ENCODE results near the gene HVCN1. TPM values are rescaled to one million over a fixed set of nuclear protein-coding genes. Genes with fewer than 3 reads are reported as not detected.

The HVCN1 gene
- total RNA-seq, 2 experiments from 2014 or later: 20.3 to 21.0 TPM

DNA sequence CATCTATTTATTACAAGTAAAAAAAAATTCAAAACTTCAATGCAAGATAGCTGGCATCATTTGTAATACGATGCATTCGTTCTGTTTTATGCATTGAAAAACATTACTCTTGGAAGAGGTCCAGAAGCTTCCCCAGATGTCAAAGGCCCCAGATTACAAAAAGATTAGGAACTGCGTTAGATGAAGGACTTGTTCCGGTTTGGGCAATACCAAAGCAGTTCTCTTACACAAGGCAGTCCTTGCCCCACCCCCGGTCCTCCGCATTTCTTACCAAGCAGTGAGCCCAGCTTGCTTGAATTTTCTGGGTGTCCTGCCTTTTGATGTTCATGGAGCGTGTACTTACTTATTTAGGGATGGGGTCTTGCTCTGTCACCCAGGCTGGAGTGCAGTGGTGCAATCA, 4.8 kb upstream of the HVCN1 start:
- DNase-seq (no peak), ATAC-seq (ENCODE audit: low read depth) (no peak)
- POLR2A ChIA-PET: interaction anchor here (1.2 kb wide), 1 partner anchor 88 kb away, joined by 4 read pairs; no protein-coding TSS in a partner anchor
- Mint-ChIP-seq H3K27ac (no peak overlapping the region), H3K36me3 (no peaks in the 10 kb centered on the region), H3K27me3 (no peaks in the 10 kb centered on the region), H3K4me1 (peaks cover 35% of the 10 kb centered on the region), H3K9me3 (no peaks in the 10 kb centered on the region), H3K4me3 (no peak overlapping the region)

GRCh38 chr12:110690127-110690430, 1.2 kb upstream of the HVCN1 start:
- POLR2A ChIA-PET: interaction anchor here (0.9 to 2.4 kb wide), 14 partner anchors 8 to 222 kb away, joined by 3 to 23 read pairs (median 6); partner anchors contain the start of genes FAM216A, GPN3, RAD9B and TCTN1
- Mint-ChIP-seq H3K36me3 (peaks cover 22% of the 10 kb centered on the region), H3K27me3 (no peaks in the 10 kb centered on the region), H3K4me1 (peaks cover 51% of the 10 kb centered on the region), H3K27ac (peak overlapping the region; percentile 100), H3K9me3 (no peaks in the 10 kb centered on the region), H3K4me3 (peak overlapping the region; percentile 95)
- DNase-seq (no peak), ATAC-seq (ENCODE audit: low read depth) (no peak)

DNA sequence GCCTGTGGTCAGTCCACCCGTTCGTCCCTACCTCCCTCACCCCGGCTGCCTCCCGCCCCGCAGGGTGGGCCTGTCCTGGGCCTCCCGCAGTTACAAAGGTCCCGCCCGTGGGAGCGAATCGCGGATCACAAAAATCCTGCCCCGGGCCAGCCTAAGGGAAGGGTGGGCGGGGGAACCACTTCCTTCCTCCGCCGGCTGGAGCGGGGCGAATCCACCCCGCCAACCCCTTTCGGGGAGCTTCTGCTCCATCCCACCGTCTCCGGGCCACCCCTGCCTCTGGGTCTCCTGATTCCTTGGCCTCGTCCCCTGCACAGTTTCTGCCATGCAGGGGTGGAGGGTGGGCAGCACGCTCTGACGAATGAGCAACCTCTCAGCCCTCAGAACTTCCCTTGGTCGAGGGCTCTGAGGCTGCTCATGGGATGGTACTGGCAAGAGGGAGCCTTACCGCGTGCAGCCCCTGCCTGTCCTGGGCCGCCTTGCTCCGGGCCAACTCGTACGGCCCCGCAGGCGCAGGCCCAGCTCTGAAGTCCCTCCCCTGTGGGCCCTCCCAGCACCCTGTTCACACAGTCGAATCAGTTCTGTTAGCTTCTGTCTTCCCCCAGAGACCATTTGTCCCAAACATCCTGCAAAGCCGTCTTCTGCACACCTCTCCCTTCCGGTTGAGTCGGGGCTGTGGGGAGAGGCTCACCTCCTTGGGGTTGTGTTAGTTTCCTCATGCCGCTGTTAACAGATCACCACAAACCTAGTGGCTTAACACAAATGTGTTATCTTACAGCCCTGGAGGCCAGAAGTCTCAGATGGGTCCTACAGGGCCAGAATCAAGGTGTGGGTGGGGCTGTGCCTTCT, 589 bp upstream of the HVCN1 start:
- DNase-seq (peak; percentile 81), ATAC-seq (ENCODE audit: low read depth) (peak; percentile 80)
- H3K9me3 Mint-ChIP-seq: peaks cover 2% of the 10 kb centered on the region
- H3K27me3 Mint-ChIP-seq: no peaks in the 10 kb centered on the region
- H3K36me3 Mint-ChIP-seq: peaks cover 28% of the 10 kb centered on the region
- H3K27ac Mint-ChIP-seq: peak overlapping the region; percentile 100
- POLR2A ChIA-PET: interaction anchor here (0.5 to 2.4 kb wide), 15 partner anchors 8 to 221 kb away, joined by 3 to 23 read pairs (median 5); partner anchors contain the start of genes FAM216A, GPN3, RAD9B and TCTN1
- peak overlapping the region; percentile 95 for H3K4me3 Mint-ChIP-seq
- peaks cover 54% of the 10 kb centered on the region for H3K4me1 Mint-ChIP-seq

DNA sequence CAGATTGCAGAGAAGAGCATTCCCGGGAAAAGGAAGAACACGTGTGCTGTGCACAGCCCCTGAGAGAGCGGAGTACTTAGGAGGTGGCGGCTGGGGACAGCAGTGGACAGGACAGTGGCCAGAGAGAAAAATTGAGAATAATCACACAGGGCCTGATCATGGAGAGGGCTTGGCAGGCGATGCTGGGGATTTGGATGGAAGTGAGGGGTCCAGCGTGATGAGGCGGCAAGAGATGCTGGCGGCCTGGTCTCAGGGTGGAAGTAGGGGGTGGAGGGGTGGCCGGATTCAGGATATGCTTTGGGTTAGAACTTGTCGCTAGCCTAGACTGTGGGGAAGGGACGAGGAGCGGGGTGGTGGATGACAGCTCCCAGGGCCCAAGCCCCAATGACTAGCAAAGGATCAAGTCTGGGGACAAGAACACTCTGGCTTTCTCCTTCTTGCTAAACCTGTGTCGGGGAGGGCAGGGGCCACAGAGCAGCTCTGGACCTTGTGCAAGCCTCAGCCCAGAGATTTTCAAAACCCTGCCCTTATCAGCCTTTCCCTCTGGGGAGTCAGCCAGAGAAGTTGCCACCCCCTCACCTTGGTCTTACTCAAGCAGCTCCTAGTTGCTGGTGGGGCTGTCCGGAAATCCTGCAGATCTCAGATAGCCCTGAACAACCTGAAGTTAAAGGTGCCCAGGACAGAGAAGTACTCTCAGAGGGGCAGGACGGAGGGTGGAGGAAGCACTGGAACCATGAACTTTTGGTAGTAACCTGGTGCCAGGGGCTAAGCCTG, 1.3 kb downstream of the HVCN1 start:
- peaks cover 2% of the 10 kb centered on the region for H3K9me3 Mint-ChIP-seq
- POLR2A ChIA-PET: interaction anchor here (0.6 to 2.2 kb wide), 3 partner anchors 8 to 388 kb away, joined by 3 to 8 read pairs (median 4); no protein-coding TSS in a partner anchor
- no peak for DNase-seq

DNA sequence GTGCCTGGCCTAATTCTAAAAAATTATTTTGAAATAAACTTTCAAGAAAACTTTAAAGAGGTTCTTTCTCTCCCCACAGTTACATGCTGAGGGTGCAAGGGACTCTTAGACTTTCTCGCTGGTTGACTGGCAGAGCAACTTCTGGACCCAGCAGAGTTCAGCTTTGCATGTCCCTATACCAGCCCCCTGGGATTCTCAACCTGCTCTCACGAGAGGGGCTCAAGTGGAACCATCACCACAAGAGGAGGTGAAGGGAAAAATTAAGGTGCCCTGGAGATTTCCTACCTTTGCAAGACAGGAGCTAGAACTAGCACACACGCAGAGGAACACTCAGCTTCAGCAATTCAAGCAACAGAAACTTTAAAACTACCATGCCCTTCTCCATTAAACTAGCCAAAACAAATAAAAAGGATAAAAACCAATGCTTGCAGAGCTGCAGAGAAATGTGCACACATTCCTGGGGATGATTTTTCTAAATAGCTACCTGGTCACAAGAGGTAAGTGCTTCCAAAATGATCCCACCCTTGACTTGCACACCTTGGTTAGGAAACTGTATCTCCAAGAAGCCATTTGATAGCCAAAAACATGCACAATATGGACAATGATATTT, 2.5 kb downstream of the HVCN1 start:
- DNase-seq (no peak), ATAC-seq (ENCODE audit: low read depth) (no peak)
- Mint-ChIP-seq H3K4me3 (peak overlapping the region; percentile 88), H3K9me3 (peaks cover 2% of the 10 kb centered on the region), H3K27ac (peak overlapping the region; percentile 68), H3K4me1 (peaks cover 45% of the 10 kb centered on the region), H3K27me3 (no peaks in the 10 kb centered on the region), H3K36me3 (peaks cover 38% of the 10 kb centered on the region)
- POLR2A ChIA-PET: interaction anchor here (0.5 to 2.2 kb wide), 3 partner anchors 9 to 81 kb away, joined by 3 to 8 read pairs (median 6); partner anchors contain the start of gene TCTN1

More for the DNA sequence above, 1.3 kb downstream of the HVCN1 start:
- ATAC-seq (ENCODE audit: low read depth): no peak
- no peaks in the 10 kb centered on the region for H3K27me3 Mint-ChIP-seq
- peak overlapping the region; percentile 77 for H3K27ac Mint-ChIP-seq
- peak overlapping the region; percentile 88 for H3K4me3 Mint-ChIP-seq
- H3K36me3 Mint-ChIP-seq: peaks cover 34% of the 10 kb centered on the region
- peaks cover 50% of the 10 kb centered on the region for H3K4me1 Mint-ChIP-seq

GRCh38 chr12:110684312-110684836, 4.5 kb downstream of the HVCN1 start:
- peaks cover 39% of the 10 kb centered on the region for H3K36me3 Mint-ChIP-seq
- peaks cover 36% of the 10 kb centered on the region for H3K4me1 Mint-ChIP-seq
- peaks cover 2% of the 10 kb centered on the region for H3K9me3 Mint-ChIP-seq
- no peaks in the 10 kb centered on the region for H3K27me3 Mint-ChIP-seq
- DNase-seq (no peak), ATAC-seq (ENCODE audit: low read depth) (no peak)
- H3K27ac Mint-ChIP-seq: no peak overlapping the region
- POLR2A ChIA-PET: no interaction called here
- no peak overlapping the region for H3K4me3 Mint-ChIP-seq

GRCh38 chr12:110683888-110684287, 5.0 kb downstream of the HVCN1 start:
- POLR2A ChIA-PET: no interaction called here
- no peak overlapping the region for H3K4me3 Mint-ChIP-seq

DNA sequence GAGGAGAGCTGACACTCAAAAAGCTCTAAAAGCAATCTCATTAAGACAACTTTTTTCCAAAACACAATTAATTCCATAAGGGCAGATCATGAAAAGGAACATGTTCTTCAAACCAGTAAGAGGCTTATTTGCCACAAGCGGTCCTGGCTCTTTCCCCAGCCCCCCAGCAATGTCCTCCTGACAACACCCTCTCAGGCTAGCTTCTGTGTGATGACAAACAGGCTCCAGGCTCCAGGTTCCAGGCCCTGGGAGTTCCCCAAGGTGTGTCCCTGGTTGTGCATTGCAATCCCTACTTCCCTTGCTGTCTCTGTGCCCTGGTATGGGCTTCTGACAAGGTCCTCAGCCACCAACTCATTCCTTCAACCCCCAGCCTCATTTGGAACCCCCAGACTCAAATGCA, 8.9 kb downstream of the HVCN1 start:
- no peaks in the 10 kb centered on the region for H3K27me3 Mint-ChIP-seq
- peaks cover 1% of the 10 kb centered on the region for H3K9me3 Mint-ChIP-seq
- DNase-seq (no peak), ATAC-seq (ENCODE audit: low read depth) (no peak)
- H3K27ac Mint-ChIP-seq: peak overlapping the region; percentile 31
- peaks cover 31% of the 10 kb centered on the region for H3K4me1 Mint-ChIP-seq
- POLR2A ChIA-PET: interaction anchor here (0.8 to 1.1 kb wide), 2 partner anchors 19 to 66 kb away, joined by 3 read pairs; partner anchors contain the start of gene TCTN1
- H3K4me3 Mint-ChIP-seq: no peak overlapping the region
- H3K36me3 Mint-ChIP-seq: peaks cover 29% of the 10 kb centered on the region

More at GRCh38 chr12:110683888-110684287, 5.0 kb downstream of the HVCN1 start:
- Mint-ChIP-seq H3K36me3 (peaks cover 39% of the 10 kb centered on the region), H3K9me3 (peaks cover 2% of the 10 kb centered on the region), H3K27ac (no peak overlapping the region), H3K27me3 (no peaks in the 10 kb centered on the region), H3K4me1 (peaks cover 35% of the 10 kb centered on the region)
- no peak for DNase-seq
- no peak for ATAC-seq (ENCODE audit: low read depth)

DNA sequence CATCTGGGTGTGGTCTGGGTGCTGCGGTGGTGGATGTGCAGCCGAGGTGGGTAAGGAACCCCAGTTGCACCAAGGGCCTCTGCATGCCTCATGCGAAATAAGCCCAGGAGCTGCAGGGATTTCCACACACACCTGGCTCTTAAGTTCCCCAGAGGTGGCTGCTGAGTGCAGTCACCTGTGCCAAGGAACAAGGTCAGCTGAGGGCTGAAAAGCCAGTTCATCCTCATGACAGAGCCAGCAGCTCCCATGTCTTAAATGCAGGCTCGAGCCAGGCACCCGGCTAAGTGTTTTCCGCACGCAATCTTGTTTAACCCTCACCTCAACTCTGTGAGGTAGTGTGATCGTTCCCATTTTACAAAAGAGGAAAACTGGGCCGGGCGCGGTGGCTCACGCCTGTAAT, 9.7 kb downstream of the HVCN1 start:
- no peaks in the 10 kb centered on the region for H3K9me3 Mint-ChIP-seq
- H3K4me3 Mint-ChIP-seq: no peak overlapping the region
- peaks cover 29% of the 10 kb centered on the region for H3K36me3 Mint-ChIP-seq
- POLR2A ChIA-PET: interaction anchor here (1.0 to 2.6 kb wide), 5 partner anchors 8 to 65 kb away, joined by 3 to 12 read pairs (median 7); partner anchors contain the start of genes HVCN1 and TCTN1
- DNase-seq: no peak
- H3K27ac Mint-ChIP-seq: no peak overlapping the region
- H3K4me1 Mint-ChIP-seq: peaks cover 34% of the 10 kb centered on the region
- no peaks in the 10 kb centered on the region for H3K27me3 Mint-ChIP-seq
- no peak for ATAC-seq (ENCODE audit: low read depth)

GRCh38 chr12:110677982-110678381, 10.9 kb downstream of the HVCN1 start:
- Mint-ChIP-seq H3K36me3 (peaks cover 32% of the 10 kb centered on the region), H3K27ac (peak overlapping the region; percentile 93), H3K27me3 (no peaks in the 10 kb centered on the region), H3K4me3 (peak overlapping the region; percentile 72), H3K4me1 (peaks cover 46% of the 10 kb centered on the region), H3K9me3 (no peaks in the 10 kb centered on the region)
- no peak for DNase-seq
- no peak for ATAC-seq (ENCODE audit: low read depth)
- POLR2A ChIA-PET: interaction anchor here (0.7 to 2.6 kb wide), 7 partner anchors 9 to 228 kb away, joined by 3 to 12 read pairs (median 7); partner anchors contain the start of genes ARPC3, HVCN1 and TCTN1

DNA sequence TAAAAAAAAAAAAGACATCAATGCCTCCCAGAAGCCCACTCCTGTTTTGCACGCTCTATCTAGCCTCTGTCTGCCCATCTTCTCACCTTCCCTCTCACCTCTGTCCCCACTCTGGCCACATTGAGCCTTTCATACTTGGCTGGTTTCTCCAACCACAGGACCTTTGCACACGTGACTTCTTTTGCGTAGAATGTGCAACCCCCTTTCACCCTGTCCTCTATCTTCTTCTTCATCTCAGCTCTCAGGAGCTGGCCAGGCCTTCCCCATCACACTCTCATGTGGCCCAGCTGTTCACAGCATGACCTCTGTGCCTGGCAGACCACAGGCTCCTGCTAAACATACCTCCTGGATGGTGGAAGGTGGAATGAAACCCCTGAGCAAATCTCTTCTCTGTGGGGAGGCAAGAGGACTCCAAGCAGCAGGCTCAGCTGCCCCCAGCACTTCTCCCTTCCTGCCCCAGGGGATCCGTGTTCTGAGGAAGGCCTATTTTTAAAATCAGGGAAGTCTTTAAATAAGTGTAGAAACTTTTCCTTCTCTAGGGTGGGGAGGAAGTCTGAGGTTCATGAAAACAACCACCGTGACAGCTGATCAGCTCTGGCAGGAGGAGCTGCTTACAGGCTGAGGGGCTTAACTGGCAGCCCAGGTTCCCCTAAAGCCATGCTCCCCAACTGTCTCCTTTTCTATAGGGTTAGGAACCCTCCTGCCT, 11.6 kb downstream of the HVCN1 start:
- peak overlapping the region; percentile 72 for H3K4me3 Mint-ChIP-seq
- ATAC-seq (ENCODE audit: low read depth) (peak; percentile 57), DNase-seq (no peak)

GRCh38 chr12:110676171-110676570, 12.7 kb downstream of the HVCN1 start:
- Mint-ChIP-seq H3K4me3 (no peak overlapping the region), H3K9me3 (no peaks in the 10 kb centered on the region), H3K4me1 (peaks cover 48% of the 10 kb centered on the region), H3K36me3 (peaks cover 37% of the 10 kb centered on the region), H3K27me3 (no peaks in the 10 kb centered on the region), H3K27ac (peak overlapping the region; percentile 50)
- POLR2A ChIA-PET: interaction anchor here (0.5 to 1.4 kb wide), 4 partner anchors 15 to 376 kb away, joined by 3 to 5 read pairs (median 3); partner anchors contain the start of gene TCTN1
- DNase-seq (no peak), ATAC-seq (ENCODE audit: low read depth) (no peak)

More for the DNA sequence above, 11.6 kb downstream of the HVCN1 start:
- peaks cover 50% of the 10 kb centered on the region for H3K4me1 Mint-ChIP-seq
- H3K27me3 Mint-ChIP-seq: no peaks in the 10 kb centered on the region
- H3K9me3 Mint-ChIP-seq: no peaks in the 10 kb centered on the region
- POLR2A ChIA-PET: interaction anchor here (0.7 to 2.6 kb wide), 6 partner anchors 9 to 65 kb away, joined by 3 to 12 read pairs (median 8); partner anchors contain the start of genes HVCN1 and TCTN1
- peaks cover 35% of the 10 kb centered on the region for H3K36me3 Mint-ChIP-seq
- peak overlapping the region; percentile 93 for H3K27ac Mint-ChIP-seq
